H1 (cell line): ENCODE data around the gene HDAC7. TPM values are rescaled to one million over a fixed set of nuclear protein-coding genes. Genes with fewer than 3 reads are reported as not detected.

ENCODE experiments used
- CTCF ChIA-PET: fragments of 300-600 bp; sonication (Branson Sonifier 250); formaldehyde crosslinking; loops from one replicate; lab custom pipeline; 2021; ENCODE audit not compliant: partially characterized antibody; lab: Charles Lee
- POLR2A ChIA-PET: fragments of 300-600 bp; sonication (Branson Sonifier 250); formaldehyde crosslinking; loops from one replicate; lab custom pipeline; 2021; ENCODE audit warnings: inconsistent platforms; ENCODE audit not compliant: partially characterized antibody; lab: Charles Lee
- DNase-seq, 2 experiments: peaks; one replicate each; pipeline versions ENCODE4 v3.0.0 to v3.0.0-alpha.2; 2010 to 2022; ENCODE audit warnings: low spot score in 2 of 2, low read depth in 1 of 2, mixed read lengths in 1 of 2
- FAIRE-seq: peaks from 2 replicates; lab custom pipeline; 2011; peaks lifted over from hg19 to GRCh38; lab: Jason Lieb, UNC
- H2AFZ ChIP-seq: 2 replicates; pipeline ENCODE4 v1.8.1; 2012; ENCODE audit warnings: low read length, inconsistent platforms
- H2AK5ac ChIP-seq: 2 replicates; pipeline ENCODE4 v1.6.1; 2013; ENCODE audit warnings: low read depth, low read length
- H2BK120ac ChIP-seq: replicated peaks from 2 replicates; pipeline ENCODE3; 2013; ENCODE audit warnings: low read depth, low read length, inconsistent platforms
- H2BK12ac ChIP-seq: 2 replicates; pipeline ENCODE4 v1.6.1; 2013; ENCODE audit warnings: low read depth, low read length
- H2BK15ac ChIP-seq: 2 replicates; pipeline ENCODE4 v1.6.1; 2013; ENCODE audit warnings: low read length
- H2BK20ac ChIP-seq: 2 replicates; pipeline ENCODE4 v1.6.1; 2013; ENCODE audit warnings: low read length
- H2BK5ac ChIP-seq: 2 replicates; pipeline ENCODE4 v1.6.1; 2013; ENCODE audit warnings: low read depth, low read length
- H3K14ac ChIP-seq: 2 replicates; pipeline ENCODE4 v1.6.1; 2013; ENCODE audit warnings: inconsistent platforms; ENCODE audit not compliant: insufficient read length
- H3K18ac ChIP-seq: 2 replicates; pipeline ENCODE4 v1.6.1; 2013; ENCODE audit warnings: low read length; ENCODE audit errors: extremely low read depth
- H3K23ac ChIP-seq: 2 replicates; pipeline ENCODE4 v1.6.1; 2013; ENCODE audit warnings: inconsistent platforms; ENCODE audit not compliant: insufficient read length
- H3K23me2 ChIP-seq: 2 replicates; pipeline ENCODE4 v1.6.1; 2013; ENCODE audit warnings: low read depth, low read length
- H3K27ac ChIP-seq: 2 replicates; pipeline ENCODE4 v1.6.1; 2011; ENCODE audit warnings: low read depth, low read length, inconsistent platforms
- H3K27me3 ChIP-seq, 4 experiments: replicated peaks in 1 of 4; 1 replicate in 1 of 4; 2 replicates in 3 of 4; pipeline versions ENCODE4 v1.6.1 to v1.8.1; 2011 to 2013; ENCODE audit warnings: low read length in 3 of 4, mild to moderate bottlenecking in 3 of 4, inconsistent platforms in 2 of 4, mixed read lengths in 2 of 4, moderate library complexity in 1 of 4; ENCODE audit not compliant: control insufficient read depth in 3 of 4, insufficient read depth in 3 of 4; ENCODE audit errors: extremely low read depth in 1 of 4
- H3K36me3 ChIP-seq, 4 experiments: 2 replicates each; pipeline versions ENCODE4 v1.6.1 to v1.8.1; 2011 to 2013; ENCODE audit warnings: mild to moderate bottlenecking in 4 of 4, low read length in 3 of 4, moderate library complexity in 2 of 4, control low read depth in 1 of 4, inconsistent platforms in 1 of 4; ENCODE audit not compliant: insufficient read depth in 4 of 4, control insufficient read depth in 2 of 4
- H3K4ac ChIP-seq: replicated peaks from 2 replicates; pipeline ENCODE3; 2013; ENCODE audit warnings: low read length, low read depth, mixed read lengths, inconsistent platforms; ENCODE audit not compliant: insufficient read length
- H3K4me1 ChIP-seq, 4 experiments: replicated peaks in 1 of 4; 1 replicate in 1 of 4; 2 replicates in 3 of 4; pipeline versions ENCODE4 v1.6.1 to v1.8.1; 2011 to 2013; ENCODE audit warnings: low read length in 3 of 4, inconsistent platforms in 2 of 4, mixed read lengths in 1 of 4; ENCODE audit not compliant: insufficient read depth in 4 of 4, control insufficient read depth in 3 of 4
- H3K4me2 ChIP-seq, 2 experiments: 2 replicates each; pipeline versions ENCODE4 v1.6.1 to v1.8.1; 2011 to 2013; ENCODE audit warnings: low read depth in 2 of 2, low read length in 2 of 2, control low read depth in 1 of 2, inconsistent platforms in 1 of 2, mild to moderate bottlenecking in 1 of 2; ENCODE audit not compliant: insufficient read depth in 1 of 2
- H3K4me3 ChIP-seq, 4 experiments: fragments of 200-600, 300-600 bp in 1 of 4; sonication (generic), shearing (Covaris generic), sonication (Bioruptor Twin) in 1 of 4; 2 replicates each; pipeline versions ENCODE4 v1.5.1 to v1.8.1; 2011 to 2016; ENCODE audit warnings: low read length in 4 of 4, low read depth in 3 of 4, control low read depth in 2 of 4, inconsistent platforms in 2 of 4, mild to moderate bottlenecking in 2 of 4, mixed read lengths in 1 of 4, moderate library complexity in 1 of 4; ENCODE audit not compliant: insufficient read depth in 2 of 4; ENCODE audit errors: extremely low read depth in 1 of 4
- H3K56ac ChIP-seq: replicated peaks from 2 replicates; pipeline ENCODE3; 2013; ENCODE audit warnings: low read depth, mild to moderate bottlenecking, mixed read lengths, low read length, inconsistent platforms; ENCODE audit not compliant: insufficient read length
- H3K79me1 ChIP-seq: 2 replicates; pipeline ENCODE4 v1.6.1; 2013; ENCODE audit warnings: low read depth, low read length, control low read depth
- H3K79me2 ChIP-seq, 2 experiments: 2 replicates each; pipeline versions ENCODE4 v1.6.1 to v1.8.1; 2012 to 2013; ENCODE audit warnings: low read length in 2 of 2, mild to moderate bottlenecking in 2 of 2, inconsistent platforms in 1 of 2; ENCODE audit not compliant: insufficient read depth in 2 of 2, control insufficient read depth in 1 of 2
- H3K9ac ChIP-seq, 4 experiments: replicated peaks in 1 of 4; 1 replicate in 1 of 4; 2 replicates in 3 of 4; pipeline versions ENCODE4 v1.6.1 to v1.8.1; 2011 to 2013; ENCODE audit warnings: low read depth in 3 of 4, low read length in 3 of 4, control low read depth in 2 of 4, mild to moderate bottlenecking in 2 of 4, moderate library complexity in 2 of 4, inconsistent platforms in 1 of 4; ENCODE audit errors: extremely low read depth in 1 of 4
- H3K9me3 ChIP-seq, 2 experiments: 2 replicates each; pipeline versions ENCODE4 v1.6.1 to v1.8.1; 2012 to 2013; ENCODE audit warnings: mild to moderate bottlenecking in 2 of 2, moderate library complexity in 2 of 2, control low read depth in 1 of 2, inconsistent platforms in 1 of 2, low read depth in 1 of 2, low read length in 1 of 2, mixed read lengths in 1 of 2; ENCODE audit not compliant: insufficient read depth in 2 of 2
- H4K20me1 ChIP-seq, 2 experiments: replicated peaks in 1 of 2; 2 replicates each; pipeline versions ENCODE3 to v1.8.1; 2011 to 2013; ENCODE audit warnings: inconsistent platforms in 2 of 2, low read length in 2 of 2, mild to moderate bottlenecking in 1 of 2; ENCODE audit not compliant: insufficient read depth in 2 of 2, control insufficient read depth in 1 of 2
- H4K5ac ChIP-seq: 2 replicates; pipeline ENCODE4 v1.6.1; 2013; ENCODE audit warnings: low read length, low read depth, mixed read lengths, inconsistent platforms; ENCODE audit not compliant: insufficient read length
- H4K8ac ChIP-seq: 2 replicates; pipeline ENCODE4 v1.8.0; 2013; ENCODE audit warnings: mild to moderate bottlenecking, moderate library complexity, low read length, inconsistent platforms; ENCODE audit not compliant: insufficient read depth; ENCODE audit errors: extremely low read depth
- H4K91ac ChIP-seq: replicated peaks from 2 replicates; pipeline ENCODE3; 2013; ENCODE audit warnings: low read length, mixed read lengths, inconsistent platforms; ENCODE audit not compliant: insufficient read length
- CREB1 ChIP-seq: IDR thresholded peaks from 2 replicates; pipeline ENCODE4 v1.6.1; 2012; ENCODE audit warnings: inconsistent platforms
- CTBP2 ChIP-seq: IDR thresholded peaks from 2 replicates; pipeline ENCODE4 v1.7.0; 2011; ENCODE audit warnings: borderline replicate concordance, mild to moderate bottlenecking, moderate library complexity, mixed read lengths, low read length; ENCODE audit not compliant: insufficient read depth, insufficient read length
- JUND ChIP-seq: IDR thresholded peaks from 2 replicates; pipeline ENCODE4 v1.6.1; 2011; ENCODE audit warnings: mild to moderate bottlenecking, improper control_type of control experiment, low read length
- SAP30 ChIP-seq: fragments of 300-600 bp; sonication (generic); IDR thresholded peaks from 2 replicates; pipeline ENCODE4 v1.7.1; 2012; ENCODE audit warnings: low read length, moderate library complexity, mild to moderate bottlenecking, inconsistent platforms; ENCODE audit not compliant: insufficient read depth, insufficient replicate concordance
- YY1 ChIP-seq: IDR thresholded peaks from 2 replicates; pipeline ENCODE4 v1.6.1; 2011; ENCODE audit warnings: low read depth, mild to moderate bottlenecking, low read length
- WGBS, 2 experiments: shearing (Covaris generic) in 1 of 2; methylation state at CpG; one replicate each; pipeline versions ENCODE4 v1.1.6 to v1.1.7; 2013 to 2015; ENCODE audit warnings: low lambda C conversion rate in 2 of 2, mixed read lengths in 2 of 2, inconsistent platforms in 1 of 2, low coverage in 1 of 2, missing lambda C conversion rate in 1 of 2; ENCODE audit not compliant: insufficient replicate concordance in 2 of 2, insufficient coverage in 1 of 2, insufficient read length in 1 of 2; ENCODE audit errors: extremely low coverage in 1 of 2, missing lambda C conversion rate in 1 of 2; 5-methylcytosine and 5-hydroxymethylcytosine counted together
- polyA plus RNA-seq, 7 experiments: library from polyadenylated mRNA; depleted of rRNA in 3 of 7; stranded (reverse) in 5 of 7; unstranded in 2 of 7; fragments of >200 nt in 5 of 7; fragments of 200-250 nt in 2 of 7; gene quantifications; 1 replicate in 5 of 7; 2 replicates in 1 of 7; 4 replicates in 1 of 7; pipeline versions ENCODE4 v1.2.1 to v1.2.3, GENCODE V29; 2011 to 2013; ENCODE audit warnings: missing spikeins in 2 of 7, mixed read lengths in 2 of 7
- total RNA-seq: library from RNA; stranded (reverse); fragmentation: NEBNext Ultra II Directional; extraction: Animal tissue kit (Norgen Biotek cat#: 25700); gene quantifications from 2 replicates; pipeline ENCODE4 v1.2.1, GENCODE V29; 2021

The HDAC7 gene
- total and polyA plus RNA-seq, 2 of the 8 experiments (the other 6 are each of a cell fraction or from before 2014, with no cell fraction given): 25.5 to 84.9 TPM

DNA sequence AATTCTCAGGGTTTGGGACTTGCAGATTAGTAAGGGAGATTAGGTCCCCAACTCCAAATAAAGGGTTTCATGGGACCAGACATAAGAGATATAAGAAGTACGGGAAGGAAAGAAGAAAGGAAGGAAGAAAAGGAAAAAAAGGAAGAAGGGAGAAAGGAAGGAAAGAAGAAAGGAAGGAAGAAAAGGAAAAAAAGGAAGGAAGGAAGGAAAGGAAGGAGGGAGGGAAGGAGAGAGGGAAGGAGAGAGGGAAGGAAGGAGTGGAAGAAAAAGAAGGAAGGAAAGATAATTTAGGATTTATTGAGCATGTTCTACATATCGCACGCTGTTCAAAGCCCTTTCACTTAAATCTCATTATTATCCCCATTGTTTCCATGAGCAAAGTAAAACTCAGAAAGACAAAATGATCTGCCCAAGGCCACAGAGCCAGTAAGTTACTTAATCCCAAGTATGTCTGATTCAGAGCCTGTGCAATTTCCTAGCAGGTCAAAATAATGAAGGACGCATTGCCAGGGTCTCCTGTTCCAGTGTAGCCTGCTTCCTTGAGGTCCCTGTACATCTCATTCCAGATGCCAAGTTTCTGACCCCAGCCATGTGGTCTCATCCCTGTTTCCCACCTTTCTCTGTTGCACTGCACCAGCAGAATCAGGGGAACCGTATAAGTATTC, 3.9 kb upstream of the HDAC7 start:
- H4K5ac ChIP-seq: no peak overlapping the region
- no peak overlapping the region for H2BK120ac ChIP-seq
- H3K27me3 ChIP-seq: no peaks in the 10 kb centered on the region; a peak in 2 of 7 replicates
- H3K27ac ChIP-seq: no peak overlapping the region
- no peak overlapping the region for H2BK20ac ChIP-seq
- H3K79me1 ChIP-seq: peaks cover 2% of the 10 kb centered on the region
- no peak overlapping the region for H3K18ac ChIP-seq
- no peak overlapping the region for H3K4me3 ChIP-seq
- peaks cover 0 to 9% of the 10 kb centered on the region in 2 experiments; a peak in 2 of 4 replicates for H3K79me2 ChIP-seq
- H4K20me1 ChIP-seq: no peaks in the 10 kb centered on the region
- 0 out of 2 replicates have a peak overlapping the region, but pooled peaks have one; percentile 93 for H2BK12ac ChIP-seq
- no peak overlapping the region for H2AFZ ChIP-seq
- FAIRE-seq: no peak
- no peak for DNase-seq
- H3K4me2 ChIP-seq: no peak overlapping the region
- 86% methylated on average over 5 of the region's 5 CpGs; no CpG with 5 or more reads in 1 of the 2 experiments for WGBS, 2 experiments
- no peak overlapping the region for H4K8ac ChIP-seq
- H2BK5ac ChIP-seq: no peak overlapping the region
- ChIA-PET POLR2A (interaction anchor here (1.5 to 28.4 kb wide), 3 partner anchors 12 to 15 kb away, joined by 4 to 480 read pairs (median 22); partner anchors contain the start of gene HDAC7), CTCF (interaction anchor here (1.4 to 30.5 kb wide), 4 partner anchors 10 to 81 kb away, joined by 6 to 2001 read pairs (median 86); partner anchors contain the start of genes HDAC7 and SLC48A1)
- peaks cover 4 to 25% (median 17%) of the 10 kb centered on the region in 4 experiments for H3K4me1 ChIP-seq
- no peak overlapping the region for H2AK5ac ChIP-seq
- no peaks in the 10 kb centered on the region for H3K36me3 ChIP-seq
- no peak overlapping the region for H3K9ac ChIP-seq
- peaks cover 7% of the 10 kb centered on the region for H3K23me2 ChIP-seq
- H4K91ac ChIP-seq: no peak overlapping the region
- H3K23ac ChIP-seq: no peak overlapping the region
- no peak overlapping the region for H3K56ac ChIP-seq
- no peak overlapping the region for H3K14ac ChIP-seq
- no peak overlapping the region for H3K4ac ChIP-seq
- no peaks in the 10 kb centered on the region for H3K9me3 ChIP-seq
- H2BK15ac ChIP-seq: no peak overlapping the region
- TF ChIP-seq JUND (no peak), CREB1 (no peak), CTBP2 (no peak), YY1 (no peak), SAP30 (no peak)
